OCI-LY1 (cell line): Measurements from ENCODE around the gene MACROD2.

ENCODE experiments used
- H2AFZ ChIP-seq: fragments of 200-600 bp; sonication (generic), shearing (Covaris generic); 2 replicates; pipeline ENCODE4 v1.6.0; 2014; ENCODE audit warnings: antibody characterized with exemption, mild to moderate bottlenecking, low read length
- H3F3A ChIP-seq: fragments of 200-600 bp; sonication (generic), shearing (Covaris generic); 2 replicates; pipeline ENCODE4 v1.6.0; 2014; ENCODE audit warnings: mild to moderate bottlenecking, antibody characterized with exemption, low read length, moderate library complexity; ENCODE audit not compliant: insufficient read depth
- H3K27ac ChIP-seq: fragments of 200-600 bp; sonication (generic); 2 replicates; pipeline ENCODE4 v1.5.1; 2014; ENCODE audit warnings: low read length, mixed run types, mild to moderate bottlenecking, low read depth; ENCODE audit not compliant: poor library complexity, severe bottlenecking
- H3K27me3 ChIP-seq: fragments of 200-600 bp; sonication (generic); 2 replicates; pipeline ENCODE4 v1.6.0; 2014; ENCODE audit warnings: antibody characterized with exemption, mild to moderate bottlenecking, low read length, moderate library complexity; ENCODE audit not compliant: insufficient read depth
- H3K36me3 ChIP-seq: fragments of 200-600 bp; sonication (generic); 2 replicates; pipeline ENCODE4 v1.6.1; 2014; ENCODE audit warnings: mild to moderate bottlenecking, antibody characterized with exemption, low read length, moderate library complexity, mixed read lengths; ENCODE audit not compliant: insufficient read depth
- H3K4me1 ChIP-seq: fragments of 200-600 bp; sonication (generic); 2 replicates; pipeline ENCODE4 v1.5.1; 2014; ENCODE audit warnings: mild to moderate bottlenecking, low read length, moderate library complexity; ENCODE audit not compliant: insufficient read depth, severe bottlenecking
- H3K4me2 ChIP-seq: fragments of 200-600 bp; sonication (generic), shearing (Covaris generic); 2 replicates; pipeline ENCODE4 v1.6.1; 2014; ENCODE audit warnings: low read length
- H3K4me3 ChIP-seq: fragments of 200-600 bp; sonication (generic); 2 replicates; pipeline ENCODE4 v1.5.1; 2014; ENCODE audit warnings: low read length, low read depth, mild to moderate bottlenecking, mixed read lengths; ENCODE audit not compliant: poor library complexity, severe bottlenecking
- H3K79me2 ChIP-seq: fragments of 200-600 bp; shearing (Covaris generic); 2 replicates; pipeline ENCODE4 v1.6.1; 2016; ENCODE audit warnings: mixed run types, low read length, mixed read lengths; ENCODE audit not compliant: insufficient read depth
- H3K9ac ChIP-seq: fragments of 200-600 bp; sonication (generic), shearing (Covaris generic); 2 replicates; pipeline ENCODE4 v1.6.1; 2014; ENCODE audit warnings: mild to moderate bottlenecking, low read length, mixed read lengths
- H3K9me2 ChIP-seq: fragments of 200-600 bp; sonication (generic), shearing (Covaris generic); 2 replicates; pipeline ENCODE4 v1.6.1; 2014; ENCODE audit warnings: low read depth, mild to moderate bottlenecking, low read length, mixed read lengths
- H3K9me3 ChIP-seq: fragments of 200-600 bp; shearing (Covaris generic); 2 replicates; pipeline ENCODE4 v1.6.1; 2014; ENCODE audit warnings: low read length, mixed read lengths
- H4K20me1 ChIP-seq: fragments of 200-600 bp; sonication (generic), shearing (Covaris generic); 2 replicates; pipeline ENCODE4 v1.6.0; 2016; ENCODE audit warnings: mild to moderate bottlenecking, low read length; ENCODE audit not compliant: insufficient read depth
- EZH2 ChIP-seq: fragments of 200-600 bp; sonication (generic), shearing (Covaris generic); IDR thresholded peaks from 2 replicates; pipeline ENCODE4 v1.8.0; 2017; ENCODE audit warnings: borderline replicate concordance, mixed run types, mild to moderate bottlenecking, antibody characterized with exemption, low read length, moderate library complexity, mixed read lengths
- TF ChIP-seq, protein P1 (sequence below): fragments of 200-600 bp; sonication (generic), shearing (Covaris generic); IDR thresholded peaks from 2 replicates; pipeline ENCODE4 v1.5.1; 2017; ENCODE audit warnings: mild to moderate bottlenecking, antibody characterized with exemption, low read length, moderate library complexity, mixed read lengths

MACROD2 gene

DNA sequence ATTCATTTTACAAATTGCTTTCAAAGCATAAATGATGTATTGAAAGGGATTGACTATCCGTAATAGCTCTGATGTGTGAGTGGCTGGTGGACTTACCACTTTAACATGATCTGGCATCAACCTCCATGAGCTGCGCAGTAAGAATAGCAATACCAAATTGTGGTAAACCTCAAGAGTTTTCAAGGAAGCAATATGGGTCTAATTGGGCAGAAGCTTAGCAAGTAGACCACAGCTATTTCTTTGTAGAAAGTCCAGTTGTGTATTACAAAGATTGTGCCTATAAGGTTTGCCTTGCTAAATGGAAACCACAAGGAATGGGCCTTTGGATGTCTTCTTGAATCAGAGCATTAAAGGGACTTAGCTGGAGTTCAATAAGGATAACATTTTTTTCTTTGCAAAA lies 1841.3 kb downstream of the MACROD2 start:
- no peaks in the 10 kb centered on the region for H3K4me1 ChIP-seq
- no peaks in the 10 kb centered on the region for H3K27me3 ChIP-seq
- no peaks in the 10 kb centered on the region for H3K9me3 ChIP-seq
- no peaks in the 10 kb centered on the region for H3K9me2 ChIP-seq
- no peaks in the 10 kb centered on the region for H3K79me2 ChIP-seq
- H3K4me3 ChIP-seq: no peak overlapping the region
- H4K20me1 ChIP-seq: no peaks in the 10 kb centered on the region
- no peak overlapping the region for H3K4me2 ChIP-seq
- no peak overlapping the region for H3K27ac ChIP-seq
- no peak overlapping the region for H3K9ac ChIP-seq
- H3F3A ChIP-seq: no peaks in the 10 kb centered on the region
- no peak overlapping the region for H2AFZ ChIP-seq
- no peaks in the 10 kb centered on the region for H3K36me3 ChIP-seq
- TF ChIP-seq EZH2: no peak
- TF ChIP-seq, protein P1, sequence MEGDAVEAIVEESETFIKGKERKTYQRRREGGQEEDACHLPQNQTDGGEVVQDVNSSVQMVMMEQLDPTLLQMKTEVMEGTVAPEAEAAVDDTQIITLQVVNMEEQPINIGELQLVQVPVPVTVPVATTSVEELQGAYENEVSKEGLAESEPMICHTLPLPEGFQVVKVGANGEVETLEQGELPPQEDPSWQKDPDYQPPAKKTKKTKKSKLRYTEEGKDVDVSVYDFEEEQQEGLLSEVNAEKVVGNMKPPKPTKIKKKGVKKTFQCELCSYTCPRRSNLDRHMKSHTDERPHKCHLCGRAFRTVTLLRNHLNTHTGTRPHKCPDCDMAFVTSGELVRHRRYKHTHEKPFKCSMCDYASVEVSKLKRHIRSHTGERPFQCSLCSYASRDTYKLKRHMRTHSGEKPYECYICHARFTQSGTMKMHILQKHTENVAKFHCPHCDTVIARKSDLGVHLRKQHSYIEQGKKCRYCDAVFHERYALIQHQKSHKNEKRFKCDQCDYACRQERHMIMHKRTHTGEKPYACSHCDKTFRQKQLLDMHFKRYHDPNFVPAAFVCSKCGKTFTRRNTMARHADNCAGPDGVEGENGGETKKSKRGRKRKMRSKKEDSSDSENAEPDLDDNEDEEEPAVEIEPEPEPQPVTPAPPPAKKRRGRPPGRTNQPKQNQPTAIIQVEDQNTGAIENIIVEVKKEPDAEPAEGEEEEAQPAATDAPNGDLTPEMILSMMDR: no peak

DNA sequence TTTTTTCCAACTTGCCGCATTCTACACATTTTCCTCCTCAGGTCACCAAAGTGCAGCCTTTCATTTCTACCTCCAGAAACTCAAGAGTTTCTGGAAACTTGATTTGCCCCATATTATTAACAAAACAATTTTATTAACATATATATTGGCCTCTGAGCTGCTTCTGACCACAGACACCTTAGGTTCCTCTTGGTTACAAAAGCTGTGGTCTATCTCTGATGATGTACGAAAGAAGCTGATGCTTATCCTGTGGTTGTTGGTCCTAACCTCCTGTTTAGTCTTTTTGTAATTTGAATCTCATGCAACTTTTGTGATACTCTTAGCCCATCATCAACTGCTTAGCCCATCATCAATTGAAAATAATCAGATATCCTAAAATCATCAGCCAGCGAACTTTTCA lies 1842.2 kb downstream of the MACROD2 start:
- no peak overlapping the region for H3K4me3 ChIP-seq
- H3K9me3 ChIP-seq: no peaks in the 10 kb centered on the region
- no peak overlapping the region for H3K4me2 ChIP-seq
- no peak overlapping the region for H3K9ac ChIP-seq
- no peaks in the 10 kb centered on the region for H3K4me1 ChIP-seq
- no peaks in the 10 kb centered on the region for H3K27me3 ChIP-seq
- H3F3A ChIP-seq: no peaks in the 10 kb centered on the region
- no peak overlapping the region for H3K27ac ChIP-seq
- H2AFZ ChIP-seq: no peak overlapping the region
- TF ChIP-seq, protein P1: no peak
- no peak for TF ChIP-seq EZH2
- H3K79me2 ChIP-seq: no peaks in the 10 kb centered on the region
- H3K36me3 ChIP-seq: no peaks in the 10 kb centered on the region
- H4K20me1 ChIP-seq: no peaks in the 10 kb centered on the region
- H3K9me2 ChIP-seq: no peaks in the 10 kb centered on the region

DNA sequence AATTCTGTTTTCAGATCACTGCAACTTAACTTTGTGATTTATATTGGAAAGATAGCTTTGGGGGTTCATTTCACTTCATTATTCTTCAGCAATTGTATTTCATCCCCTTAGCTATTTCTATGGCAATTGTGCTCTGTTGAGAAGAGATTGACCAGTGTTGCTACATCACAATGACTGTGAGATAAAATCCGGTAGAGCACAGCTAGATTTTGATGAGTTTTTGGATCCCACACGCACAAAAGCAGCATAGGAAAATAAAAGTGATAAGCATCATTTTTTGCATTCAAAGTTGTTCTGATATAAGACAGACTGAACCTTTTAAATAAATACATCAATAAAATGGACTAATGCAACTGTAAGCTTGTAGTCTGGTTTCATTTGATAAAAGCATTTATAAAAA lies 1843.2 kb downstream of the MACROD2 start:
- H3K27me3 ChIP-seq: no peaks in the 10 kb centered on the region
- no peaks in the 10 kb centered on the region for H3K79me2 ChIP-seq
- no peaks in the 10 kb centered on the region for H4K20me1 ChIP-seq
- no peaks in the 10 kb centered on the region for H3K9me3 ChIP-seq
- TF ChIP-seq EZH2: no peak
- H3K36me3 ChIP-seq: no peaks in the 10 kb centered on the region
- H3K4me3 ChIP-seq: no peak overlapping the region
- H3K9me2 ChIP-seq: no peaks in the 10 kb centered on the region
- H3K27ac ChIP-seq: no peak overlapping the region
- no peak overlapping the region for H2AFZ ChIP-seq
- H3K4me2 ChIP-seq: no peak overlapping the region
- H3K4me1 ChIP-seq: no peaks in the 10 kb centered on the region
- H3K9ac ChIP-seq: no peak overlapping the region
- no peaks in the 10 kb centered on the region for H3F3A ChIP-seq

DNA sequence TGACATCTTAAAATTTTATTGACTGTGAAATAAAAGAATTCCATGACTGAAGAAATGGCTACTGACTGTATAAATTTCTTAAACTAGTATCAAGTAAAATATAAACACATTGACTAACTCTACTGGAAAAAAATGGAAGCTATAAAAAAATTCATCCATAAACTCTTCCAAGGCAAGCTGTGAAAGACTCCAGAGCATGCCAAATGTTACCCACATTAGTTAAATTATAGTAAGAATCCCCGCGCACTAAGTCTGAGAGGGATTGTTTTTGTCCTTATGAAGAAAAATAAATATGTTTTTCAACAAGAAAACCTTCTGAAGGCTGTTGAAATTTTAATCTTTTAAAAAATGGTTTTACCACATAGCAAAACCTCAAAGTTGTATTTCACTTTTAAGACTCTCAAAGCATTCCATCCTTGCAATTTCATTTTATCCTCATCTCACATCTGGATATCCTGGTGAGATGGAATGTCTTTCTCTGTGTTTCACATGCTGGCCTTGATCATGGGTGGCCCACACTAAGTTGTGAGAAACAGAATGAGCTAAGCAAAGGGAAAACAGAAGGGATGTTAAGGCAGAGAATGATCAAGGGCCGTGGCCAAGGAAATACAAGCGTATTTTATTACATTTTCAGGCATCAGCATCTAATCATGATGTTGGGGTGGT lies 1845.5 kb downstream of the MACROD2 start:
- no peak for TF ChIP-seq EZH2
- TF ChIP-seq, protein P1: no peak
- Histone ChIP-seq H3K4me1 (no peaks in the 10 kb centered on the region), H3K36me3 (no peaks in the 10 kb centered on the region), H3K9me3 (no peaks in the 10 kb centered on the region), H3K4me3 (no peak overlapping the region), H4K20me1 (no peaks in the 10 kb centered on the region), H2AFZ (no peak overlapping the region), H3K27me3 (no peaks in the 10 kb centered on the region), H3F3A (no peaks in the 10 kb centered on the region), H3K9me2 (no peaks in the 10 kb centered on the region), H3K9ac (no peak overlapping the region), H3K4me2 (no peak overlapping the region), H3K27ac (no peak overlapping the region), H3K79me2 (no peaks in the 10 kb centered on the region)
